Endodermal cell (in vitro differentiated cells): ENCODE measurements around the gene SST. TPM values are rescaled to one million over a fixed set of nuclear protein-coding genes. Genes with fewer than 3 reads are reported as not detected.

ENCODE experiments used
- DNase-seq: peaks from one replicate; pipeline ENCODE4 v3.0.0-alpha.2; 2017
- H3K27ac ChIP-seq: 2 replicates; pipeline ENCODE4 v1.5.1; 2013; ENCODE audit warnings: mild to moderate bottlenecking, low read depth, low read length, moderate library complexity
- H3K27me3 ChIP-seq: 2 replicates; pipeline ENCODE4 v1.6.1; 2013; ENCODE audit warnings: mild to moderate bottlenecking, low read length, moderate library complexity; ENCODE audit not compliant: insufficient read depth, control insufficient read depth, poor library complexity, severe bottlenecking
- H3K36me3 ChIP-seq: 2 replicates; pipeline ENCODE4 v1.7.0; 2013; ENCODE audit warnings: mild to moderate bottlenecking, low read length, moderate library complexity; ENCODE audit not compliant: control insufficient read depth, insufficient read depth
- H3K4me1 ChIP-seq: one replicate; pipeline ENCODE4 v1.7.0; 2013; ENCODE audit warnings: low read length; ENCODE audit not compliant: control insufficient read depth, insufficient read depth
- H3K4me3 ChIP-seq: 2 replicates; pipeline ENCODE4 v1.5.1; 2013; ENCODE audit warnings: mild to moderate bottlenecking, low read length, moderate library complexity
- H3K9ac ChIP-seq: 2 replicates; pipeline ENCODE4 v1.6.1; 2013; ENCODE audit warnings: mild to moderate bottlenecking, low read length, moderate library complexity; ENCODE audit not compliant: poor library complexity, severe bottlenecking; ENCODE audit errors: extremely low read depth
- H3K9me3 ChIP-seq: 2 replicates; pipeline ENCODE4 v1.6.1; 2013; ENCODE audit warnings: mild to moderate bottlenecking, low read length, moderate library complexity; ENCODE audit not compliant: control insufficient read depth
- H3K27ac Mint-ChIP-seq: 2 replicates; pipeline ENCODE4 v1.8.0; 2020; ENCODE audit warnings: mixed read lengths
- H3K27me3 Mint-ChIP-seq: 2 replicates; pipeline ENCODE4 v1.8.0; 2021; ENCODE audit warnings: mild to moderate bottlenecking, mixed read lengths; ENCODE audit not compliant: insufficient read depth
- H3K36me3 Mint-ChIP-seq: 2 replicates; pipeline ENCODE4 v1.8.0; 2020; ENCODE audit warnings: low read depth, mixed read lengths
- H3K4me1 Mint-ChIP-seq: 2 replicates; pipeline ENCODE4 v1.8.0; 2020; ENCODE audit warnings: mixed read lengths
- H3K4me3 Mint-ChIP-seq: 2 replicates; pipeline ENCODE4 v1.8.0; 2020; ENCODE audit warnings: mild to moderate bottlenecking, moderate library complexity, mixed read lengths
- H3K9me3 Mint-ChIP-seq: 2 replicates; pipeline ENCODE4 v1.8.0; 2020; ENCODE audit warnings: mild to moderate bottlenecking, mixed read lengths
- CTCF ChIP-seq: fragments of 200-600 bp; sonication (generic); conservative IDR thresholded peaks from 2 replicates; pipeline ENCODE4 v1.5.0; 2021; ENCODE audit warnings: antibody characterized with exemption, mild to moderate bottlenecking
- WGBS, 2 experiments: methylation state at CpG; one replicate each; pipeline versions ENCODE4 v1.1.5 to v1.1.7; 2013; ENCODE audit warnings: missing lambda C conversion rate in 2 of 2, mixed read lengths in 1 of 2; ENCODE audit not compliant: insufficient coverage in 1 of 2, insufficient read length in 1 of 2; 5-methylcytosine and 5-hydroxymethylcytosine counted together
- total RNA-seq, 2 donors: library from RNA; stranded (reverse); fragmentation: NEBNext Ultra II Directional in 1 of 2; extraction: Animal tissue kit (Norgen Biotek cat#: 25700) in 1 of 2; gene quantifications; 2 replicates in 1 of 2; 3 replicates in 1 of 2; pipeline ENCODE4 v1.2.1, GENCODE V29; 2021

The SST gene
- total RNA-seq, 2 donors from 2014 or later, result not detected

GRCh38 chr3:187624588-187624987 lies 45.6 kb downstream of the SST start:
- WGBS, 2 experiments, result 88 to 96% methylated on average over 4 of the region's 4 CpGs
- Mint-ChIP-seq H3K9me3 (no peaks in the 10 kb centered on the region), H3K27ac (no peak overlapping the region), H3K36me3 (no peaks in the 10 kb centered on the region), H3K4me1 (peaks cover 33% of the 10 kb centered on the region), H3K4me3 (no peak overlapping the region), H3K27me3 (peaks cover 35% of the 10 kb centered on the region)
- Histone ChIP-seq H3K27ac (no peak overlapping the region), H3K9me3 (peaks cover 7% of the 10 kb centered on the region), H3K4me3 (no peak overlapping the region), H3K4me1 (peaks cover 5% of the 10 kb centered on the region), H3K27me3 (no peaks in the 10 kb centered on the region), H3K9ac (no peak overlapping the region), H3K36me3 (no peaks in the 10 kb centered on the region)
- TF ChIP-seq CTCF, result no peak
- DNase-seq, result no peak

GRCh38 chr3:187623285-187623814 lies 46.8 kb downstream of the SST start:
- Mint-ChIP-seq H3K9me3 (no peaks in the 10 kb centered on the region), H3K4me1 (peaks cover 42% of the 10 kb centered on the region), H3K27ac (no peak overlapping the region), H3K36me3 (no peaks in the 10 kb centered on the region), H3K4me3 (no peak overlapping the region), H3K27me3 (peaks cover 38% of the 10 kb centered on the region)
- no peak for TF ChIP-seq CTCF
- Histone ChIP-seq H3K9ac (no peak overlapping the region), H3K27ac (no peak overlapping the region), H3K4me1 (peaks cover 5% of the 10 kb centered on the region), H3K4me3 (no peak overlapping the region), H3K36me3 (no peaks in the 10 kb centered on the region), H3K27me3 (no peaks in the 10 kb centered on the region), H3K9me3 (peaks cover 7% of the 10 kb centered on the region)
- WGBS, 2 experiments, result 91 to 100% methylated on average over 2 to 5 of the region's 5 CpGs
- DNase-seq, result no peak

GRCh38 chr3:187621881-187622280 lies 48.3 kb downstream of the SST start:
- no peaks in the 10 kb centered on the region for H3K36me3 Mint-ChIP-seq
- peaks cover 48% of the 10 kb centered on the region for H3K27me3 Mint-ChIP-seq
- DNase-seq, result no peak
- H3K4me1 Mint-ChIP-seq, result peaks cover 39% of the 10 kb centered on the region
- no peak overlapping the region for H3K9ac ChIP-seq
- peaks cover 4% of the 10 kb centered on the region for H3K9me3 ChIP-seq
- H3K27me3 ChIP-seq, result no peaks in the 10 kb centered on the region
- no peak overlapping the region for H3K4me3 ChIP-seq
- TF ChIP-seq CTCF, result no peak
- H3K9me3 Mint-ChIP-seq, result no peaks in the 10 kb centered on the region
- no peak overlapping the region for H3K27ac ChIP-seq
- 84% methylated on average over 2 of the region's 2 CpGs; no CpG with 5 or more reads in 1 of the 2 experiments for WGBS, 2 experiments
- H3K4me3 Mint-ChIP-seq, result no peak overlapping the region
- no peak overlapping the region for H3K27ac Mint-ChIP-seq
- peaks cover 5% of the 10 kb centered on the region for H3K4me1 ChIP-seq
- H3K36me3 ChIP-seq, result no peaks in the 10 kb centered on the region
